Activated naive CD8-positive, alpha-beta T cell treated with anti-CD3 and anti-CD28 coated beads for 36 hours (primary cell): Measurements from ENCODE around the gene TSPAN15. TPM values are rescaled to one million over a fixed set of nuclear protein-coding genes. Genes with fewer than 3 reads are reported as not detected.

Source experiments
- DNase-seq: peaks from one replicate; pipeline ENCODE4 v3.0.0; 2021
- H3K27ac Mint-ChIP-seq: one replicate; pipeline ENCODE4 v1.8.0; 2022; ENCODE audit warnings: mild to moderate bottlenecking, moderate library complexity, mixed read lengths
- H3K27me3 Mint-ChIP-seq: one replicate; pipeline ENCODE4 v1.8.0; 2022; ENCODE audit warnings: mild to moderate bottlenecking, mixed read lengths
- H3K36me3 Mint-ChIP-seq: one replicate; pipeline ENCODE4 v1.8.0; 2021; ENCODE audit warnings: mild to moderate bottlenecking, mixed read lengths
- H3K4me1 Mint-ChIP-seq: one replicate; pipeline ENCODE4 v1.8.0; 2021; ENCODE audit warnings: mixed read lengths
- H3K4me3 Mint-ChIP-seq: one replicate; pipeline ENCODE4 v1.8.0; 2022; ENCODE audit warnings: mild to moderate bottlenecking, moderate library complexity, mixed read lengths
- H3K9me3 Mint-ChIP-seq: one replicate; pipeline ENCODE4 v1.8.0; 2022; ENCODE audit warnings: mixed read lengths
- total RNA-seq, 2 experiments: library from RNA; stranded (reverse); gene quantifications; one replicate each; pipeline ENCODE4 v1.2.3, GENCODE V29; 2021

The TSPAN15 gene
- total RNA-seq, 2 experiments from 2014 or later = 0.60 to 0.66 TPM

- no peak for DNase-seq
- Mint-ChIP-seq H3K36me3 (no peaks in the 10 kb centered on the region), H3K4me1 (peaks cover 6% of the 10 kb centered on the region), H3K4me3 (no peak overlapping the region), H3K9me3 (no peaks in the 10 kb centered on the region), H3K27me3 (no peaks in the 10 kb centered on the region), H3K27ac (no peak overlapping the region)
Observed at GRCh38 chr10:69503001-69503895, 52.0 kb downstream of the TSPAN15 start.

- H3K36me3 Mint-ChIP-seq = no peaks in the 10 kb centered on the region
- H3K9me3 Mint-ChIP-seq = no peaks in the 10 kb centered on the region
- no peak for DNase-seq
- peaks cover 6% of the 10 kb centered on the region for H3K4me1 Mint-ChIP-seq
- no peaks in the 10 kb centered on the region for H3K27me3 Mint-ChIP-seq
- no peak overlapping the region for H3K4me3 Mint-ChIP-seq
- no peak overlapping the region for H3K27ac Mint-ChIP-seq
Observed at GRCh38 chr10:69503896-69504265, 52.6 kb downstream of the TSPAN15 start.

- DNase-seq = no peak
- no peaks in the 10 kb centered on the region for H3K27me3 Mint-ChIP-seq
- no peak overlapping the region for H3K27ac Mint-ChIP-seq
- H3K4me3 Mint-ChIP-seq = no peak overlapping the region
- H3K9me3 Mint-ChIP-seq = no peaks in the 10 kb centered on the region
- H3K4me1 Mint-ChIP-seq = peaks cover 6% of the 10 kb centered on the region
- H3K36me3 Mint-ChIP-seq = no peaks in the 10 kb centered on the region
Observed at GRCh38 chr10:69504576-69505250, 53.4 kb downstream of the TSPAN15 start.

- H3K36me3 Mint-ChIP-seq = no peaks in the 10 kb centered on the region
- no peak overlapping the region for H3K4me3 Mint-ChIP-seq
- H3K27me3 Mint-ChIP-seq = no peaks in the 10 kb centered on the region
- H3K27ac Mint-ChIP-seq = no peak overlapping the region
- peaks cover 6% of the 10 kb centered on the region for H3K4me1 Mint-ChIP-seq
- no peak for DNase-seq
- H3K9me3 Mint-ChIP-seq = no peaks in the 10 kb centered on the region
Observed at GRCh38 chr10:69505636-69506318, 54.5 kb downstream of the TSPAN15 start.

GRCh38 chr10:69506487-69506833 lies 55.2 kb downstream of the TSPAN15 start:
- Mint-ChIP-seq H3K27ac (no peak overlapping the region), H3K4me3 (no peak overlapping the region), H3K4me1 (peaks cover 6% of the 10 kb centered on the region), H3K9me3 (no peaks in the 10 kb centered on the region), H3K27me3 (no peaks in the 10 kb centered on the region), H3K36me3 (no peaks in the 10 kb centered on the region)
- DNase-seq = no peak

- no peaks in the 10 kb centered on the region for H3K27me3 Mint-ChIP-seq
- no peak for DNase-seq
- peaks cover 6% of the 10 kb centered on the region for H3K4me1 Mint-ChIP-seq
- no peak overlapping the region for H3K27ac Mint-ChIP-seq
- peak overlapping the region; percentile 62 for H3K4me3 Mint-ChIP-seq
- H3K36me3 Mint-ChIP-seq = no peaks in the 10 kb centered on the region
- no peaks in the 10 kb centered on the region for H3K9me3 Mint-ChIP-seq
Observed at GRCh38 chr10:69506834-69507713, 55.8 kb downstream of the TSPAN15 start.

GRCh38 chr10:69508738-69509340 lies 57.6 kb downstream of the TSPAN15 start:
- DNase-seq = no peak
- no peaks in the 10 kb centered on the region for H3K36me3 Mint-ChIP-seq
- no peaks in the 10 kb centered on the region for H3K9me3 Mint-ChIP-seq
- no peak overlapping the region for H3K27ac Mint-ChIP-seq
- peaks cover 6% of the 10 kb centered on the region for H3K4me1 Mint-ChIP-seq
- no peak overlapping the region for H3K4me3 Mint-ChIP-seq
- H3K27me3 Mint-ChIP-seq = no peaks in the 10 kb centered on the region

GRCh38 chr10:69512901-69513300 lies 61.6 kb downstream of the TSPAN15 start:
- DNase-seq = no peak
- Mint-ChIP-seq H3K27me3 (peaks cover 14% of the 10 kb centered on the region), H3K27ac (no peak overlapping the region), H3K4me3 (no peak overlapping the region), H3K9me3 (no peaks in the 10 kb centered on the region), H3K36me3 (no peaks in the 10 kb centered on the region), H3K4me1 (peaks cover 3% of the 10 kb centered on the region)

- peaks cover 2% of the 10 kb centered on the region for H3K4me1 Mint-ChIP-seq
- H3K27ac Mint-ChIP-seq = no peak overlapping the region
- no peak overlapping the region for H3K4me3 Mint-ChIP-seq
- H3K9me3 Mint-ChIP-seq = no peaks in the 10 kb centered on the region
- H3K36me3 Mint-ChIP-seq = no peaks in the 10 kb centered on the region
- DNase-seq = no peak
- peaks cover 14% of the 10 kb centered on the region for H3K27me3 Mint-ChIP-seq
Observed at GRCh38 chr10:69513617-69514016, 62.4 kb downstream of the TSPAN15 start.

GRCh38 chr10:69515699-69516259 lies 64.5 kb downstream of the TSPAN15 start:
- Mint-ChIP-seq H3K9me3 (no peaks in the 10 kb centered on the region), H3K36me3 (no peaks in the 10 kb centered on the region), H3K27me3 (peaks cover 14% of the 10 kb centered on the region), H3K4me3 (no peak overlapping the region), H3K27ac (no peak overlapping the region), H3K4me1 (peaks cover 2% of the 10 kb centered on the region)
- DNase-seq = peak; percentile 72

- no peaks in the 10 kb centered on the region for H3K9me3 Mint-ChIP-seq
- no peaks in the 10 kb centered on the region for H3K36me3 Mint-ChIP-seq
- H3K4me3 Mint-ChIP-seq = no peak overlapping the region
- H3K27me3 Mint-ChIP-seq = peaks cover 14% of the 10 kb centered on the region
- H3K4me1 Mint-ChIP-seq = peaks cover 2% of the 10 kb centered on the region
- no peak overlapping the region for H3K27ac Mint-ChIP-seq
- DNase-seq = peak; percentile 45
Observed at GRCh38 chr10:69516316-69516715, 65.1 kb downstream of the TSPAN15 start.

GRCh38 chr10:69516796-69517195 lies 65.5 kb downstream of the TSPAN15 start:
- Mint-ChIP-seq H3K4me3 (no peak overlapping the region), H3K36me3 (no peaks in the 10 kb centered on the region), H3K4me1 (peaks cover 2% of the 10 kb centered on the region), H3K27ac (no peak overlapping the region), H3K9me3 (no peaks in the 10 kb centered on the region), H3K27me3 (peaks cover 14% of the 10 kb centered on the region)
- DNase-seq = no peak

- Mint-ChIP-seq H3K9me3 (no peaks in the 10 kb centered on the region), H3K4me1 (peaks cover 2% of the 10 kb centered on the region), H3K27me3 (peaks cover 14% of the 10 kb centered on the region), H3K4me3 (no peak overlapping the region), H3K27ac (no peak overlapping the region), H3K36me3 (no peaks in the 10 kb centered on the region)
- no peak for DNase-seq
Observed at GRCh38 chr10:69517271-69517848, 66.1 kb downstream of the TSPAN15 start.

GRCh38 chr10:69527961-69528360 lies 76.7 kb downstream of the TSPAN15 start:
- no peak overlapping the region for H3K4me3 Mint-ChIP-seq
- H3K27me3 Mint-ChIP-seq = peaks cover 12% of the 10 kb centered on the region
- H3K27ac Mint-ChIP-seq = no peak overlapping the region
- no peaks in the 10 kb centered on the region for H3K9me3 Mint-ChIP-seq
- DNase-seq = no peak
- H3K36me3 Mint-ChIP-seq = peaks cover 1% of the 10 kb centered on the region
- H3K4me1 Mint-ChIP-seq = no peaks in the 10 kb centered on the region
